HG03139 (cell line): ENCODE results near the gene LZTS2.

Experiments
- ATAC-seq: cut with Tn5 transposase; IDR thresholded peaks from one replicate; pipeline ENCODE4 v1.9.1; 2021; ENCODE audit not compliant: unreplicated experiment

The LZTS2 gene

GRCh38 chr10:101012525-101013364, 13.1 kb downstream of the LZTS2 start:
- no peak for ATAC-seq

GRCh38 chr10:101013365-101013825, 13.8 kb downstream of the LZTS2 start:
- no peak for ATAC-seq

- ATAC-seq, result no peak
These were observed 14.7 kb downstream of the LZTS2 start for GRCh38 chr10:101014230-101014884.

GRCh38 chr10:101014966-101015581, 15.5 kb downstream of the LZTS2 start:
- ATAC-seq, result no peak

GRCh38 chr10:101015582-101015973, 16.0 kb downstream of the LZTS2 start:
- no peak for ATAC-seq

GRCh38 chr10:101016814-101017213, 17.2 kb downstream of the LZTS2 start:
- no peak for ATAC-seq

GRCh38 chr10:101018118-101018599, 18.6 kb downstream of the LZTS2 start:
- no peak for ATAC-seq

- ATAC-seq, result no peak
These were observed 19.2 kb downstream of the LZTS2 start for GRCh38 chr10:101018600-101019439.

GRCh38 chr10:101019440-101019703, 19.8 kb downstream of the LZTS2 start:
- ATAC-seq, result no peak

GRCh38 chr10:101020427-101021075, 20.9 kb downstream of the LZTS2 start:
- no peak for ATAC-seq

GRCh38 chr10:101021239-101021638, 21.6 kb downstream of the LZTS2 start:
- no peak for ATAC-seq

GRCh38 chr10:101021692-101022251, 22.2 kb downstream of the LZTS2 start:
- ATAC-seq, result no peak

GRCh38 chr10:101022967-101023705, 23.5 kb downstream of the LZTS2 start:
- no peak for ATAC-seq

- ATAC-seq, result no peak
These were observed 27.6 kb downstream of the LZTS2 start for GRCh38 chr10:101027106-101027720.

- no peak for ATAC-seq
These were observed 29.1 kb downstream of the LZTS2 start for GRCh38 chr10:101028446-101029337.

- ATAC-seq, result no peak
These were observed 30.1 kb downstream of the LZTS2 start for GRCh38 chr10:101029520-101030295.

GRCh38 chr10:101030496-101031127, 31.0 kb downstream of the LZTS2 start:
- ATAC-seq, result no peak
